Gastroesophageal sphincter (tissue), 4 donors: ENCODE data around the gene SPINK1. TPM values are rescaled to one million over a fixed set of nuclear protein-coding genes. Genes with fewer than 3 reads are reported as not detected.
"Not testable (repeated sequence)": the region's sequence is repeated elsewhere in the genome, so short reads cannot be mapped to it uniquely, and the experiment has no call there.

Source experiments
- ATAC-seq: fragments of 150-250 bp; one replicate; pipeline ENCODE4 v1.9.1; 2016; ENCODE audit warnings: mild to moderate bottlenecking, moderate library complexity
- H3K27ac ChIP-seq, 4 donors: fragments of 200-600 bp; sonication (generic) in 3 of 4; 1 replicate in 3 of 4; 2 replicates in 1 of 4; pipeline ENCODE4 v1.5.1; 2016 to 2019
- H3K27me3 ChIP-seq: fragments of 200-600 bp; sonication (generic); one replicate; pipeline ENCODE4 v1.5.1; 2019
- H3K36me3 ChIP-seq, 2 donors: fragments of 200-600 bp; sonication (generic); one replicate each; pipeline ENCODE4 v1.5.1; 2019; ENCODE audit warnings: control low read depth in 1 of 2
- H3K4me1 ChIP-seq, 3 donors: fragments of 200-600 bp; sonication (generic); 1 replicate in 2 of 3; 2 replicates in 1 of 3; pipeline ENCODE4 v1.5.1; 2016 to 2019; ENCODE audit warnings: control low read depth in 2 of 3
- H3K4me3 ChIP-seq, 2 donors: fragments of 200-600 bp; sonication (generic); one replicate each; pipeline ENCODE4 v1.5.1; 2019; ENCODE audit warnings: mild to moderate bottlenecking in 1 of 2, moderate library complexity in 1 of 2
- H3K9me3 ChIP-seq, 3 donors: fragments of 200-600 bp; sonication (generic); one replicate each; pipeline ENCODE4 v1.5.1; 2017 to 2019; ENCODE audit warnings: control low read depth in 2 of 3
- CTCF ChIP-seq, 4 experiments: fragments of 200-600 bp in 2 of 4; fragments of 450-650 bp in 2 of 4; sonication (generic) in 1 of 4; IDR thresholded peaks; one replicate each; pipeline ENCODE4 v1.5.1; 2017 to 2019; ENCODE audit warnings: antibody characterized with exemption in 4 of 4, mild to moderate bottlenecking in 2 of 4, moderate library complexity in 2 of 4
- EP300 ChIP-seq: sonication (generic); formaldehyde crosslinking; IDR thresholded peaks from one replicate; pipeline ENCODE4 v1.6.1; 2017; ENCODE audit warnings: antibody characterized with exemption, mild to moderate bottlenecking
- POLR2A ChIP-seq, 2 donors: fragments of 450-650 bp; IDR thresholded peaks; one replicate each; pipeline ENCODE4 v1.6.1; 2017; ENCODE audit warnings: antibody characterized with exemption in 2 of 2, mild to moderate bottlenecking in 2 of 2, moderate library complexity in 1 of 2
- POLR2AphosphoS5 ChIP-seq: sonication (generic); formaldehyde crosslinking; IDR thresholded peaks from one replicate; pipeline ENCODE4 v1.6.1; 2017; ENCODE audit warnings: antibody characterized with exemption
- WGBS, 2 donors: methylation state at CpG; one replicate each; pipeline ENCODE4 v1.1.5; 2018; ENCODE audit warnings: low coverage in 1 of 2; 5-methylcytosine and 5-hydroxymethylcytosine counted together
- total RNA-seq, 4 donors: library from RNA; depleted of rRNA; stranded (reverse); fragments of >200 nt; gene quantifications; one replicate each; pipeline ENCODE4 v1.1.0, GENCODE V29; 2016

The SPINK1 gene
- total RNA-seq, 4 donors from 2014 or later = not detected

- TF ChIP-seq EP300 (no peak), POLR2A (IDR thresholded peaks at IDR 0.05) (no peak), CTCF (IDR thresholded peaks at IDR 0.05) (peak; percentile 85 to 90 (median 88))
- Histone ChIP-seq H3K27ac (no peak overlapping the region), H3K9me3 (no peaks in the 10 kb centered on the region), H3K4me1 (no peaks in the 10 kb centered on the region), H3K4me3 (no peak overlapping the region), H3K36me3 (no peaks in the 10 kb centered on the region), H3K27me3 (no peaks in the 10 kb centered on the region)
- peak; percentile 51 for ATAC-seq
- 0% methylated on average over 1 to 3 of the region's 4 CpGs for WGBS, 2 donors
Measured at GRCh38 chr5:147822686-147823491, 8.6 kb downstream of the SPINK1 start.

- WGBS, 2 donors = 80 to 93% methylated on average over 2 to 3 of the region's 3 CpGs
- H3K4me1 ChIP-seq, H3K36me3 ChIP-seq, H3K4me3 ChIP-seq, ATAC-seq, H3K27me3 ChIP-seq, H3K9me3 ChIP-seq, H3K27ac ChIP-seq: not testable (repeated sequence)
Measured at GRCh38 chr5:147822222-147822621, 9.2 kb downstream of the SPINK1 start.

GRCh38 chr5:147821766-147822165, 9.7 kb downstream of the SPINK1 start:
- Histone ChIP-seq H3K4me3 (no peak overlapping the region), H3K9me3 (no peaks in the 10 kb centered on the region), H3K36me3 (no peaks in the 10 kb centered on the region), H3K27me3 (no peaks in the 10 kb centered on the region), H3K4me1 (no peaks in the 10 kb centered on the region), H3K27ac (no peak overlapping the region)
- TF ChIP-seq CTCF (IDR thresholded peaks at IDR 0.05) (no peak), POLR2A (IDR thresholded peaks at IDR 0.05) (no peak), EP300 (no peak), POLR2AphosphoS5 (no peak)
- no peak for ATAC-seq
- WGBS, 2 donors = 90 to 100% methylated on average over 3 to 5 of the region's 5 CpGs

- Histone ChIP-seq H3K36me3 (no peaks in the 10 kb centered on the region), H3K4me3 (no peak overlapping the region), H3K4me1 (no peaks in the 10 kb centered on the region), H3K27ac (no peak overlapping the region), H3K27me3 (no peaks in the 10 kb centered on the region), H3K9me3 (no peaks in the 10 kb centered on the region)
- no peak for TF ChIP-seq POLR2AphosphoS5
- no peak for TF ChIP-seq EP300
- no peak for ATAC-seq
- 24% methylated on average over 1 of the region's 1 CpG; no CpG with 5 or more reads in 1 of the 2 donors for WGBS, 2 donors
Measured at GRCh38 chr5:147819261-147819770, 12.2 kb downstream of the SPINK1 start.

- WGBS, 2 donors = 60 to 67% methylated on average over 1 of the region's 1 CpG
- H3K27me3 ChIP-seq = no peaks in the 10 kb centered on the region
- H3K4me1 ChIP-seq = no peaks in the 10 kb centered on the region
- no peak overlapping the region for H3K27ac ChIP-seq
- TF ChIP-seq EP300 = no peak
- no peak for TF ChIP-seq POLR2A (IDR thresholded peaks at IDR 0.05)
- TF ChIP-seq POLR2AphosphoS5 = no peak
- no peak for TF ChIP-seq CTCF (IDR thresholded peaks at IDR 0.05)
- ATAC-seq = no peak
- no peaks in the 10 kb centered on the region for H3K9me3 ChIP-seq
- H3K36me3 ChIP-seq = no peaks in the 10 kb centered on the region
- H3K4me3 ChIP-seq = no peak overlapping the region
Measured at GRCh38 chr5:147818290-147818689, 13.2 kb downstream of the SPINK1 start.

- TF ChIP-seq POLR2A (IDR thresholded peaks at IDR 0.05) (no peak), EP300 (no peak), CTCF (IDR thresholded peaks at IDR 0.05) (no peak), POLR2AphosphoS5 (no peak)
- Histone ChIP-seq H3K36me3 (no peaks in the 10 kb centered on the region), H3K4me1 (no peaks in the 10 kb centered on the region), H3K4me3 (no peak overlapping the region), H3K9me3 (no peaks in the 10 kb centered on the region), H3K27me3 (no peaks in the 10 kb centered on the region), H3K27ac (no peak overlapping the region)
- no peak for ATAC-seq
- WGBS, 2 donors = 77% methylated on average over 1 of the region's 1 CpG; no CpG with 5 or more reads in 1 of the 2 donors
Measured at GRCh38 chr5:147813696-147814095, 17.8 kb downstream of the SPINK1 start.
